Gastrocnemius medialis (tissue), 4 donors: ENCODE data around the gene PTPRT. TPM values are rescaled to one million over a fixed set of nuclear protein-coding genes. Genes with fewer than 3 reads are reported as not detected.

Source experiments
- ATAC-seq, 2 donors: fragments of 150-250 bp; one replicate each; pipeline ENCODE4 v1.9.1; 2016
- DNase-seq, 2 donors: peaks; one replicate each; pipeline ENCODE4 v3.0.0-alpha.2; 2019
- H3K27ac ChIP-seq, 4 donors: fragments of 200-600 bp; sonication (generic); 1 replicate in 1 of 4; 2 replicates in 3 of 4; pipeline ENCODE4 v1.5.1; 2016 to 2018; ENCODE audit warnings: mild to moderate bottlenecking in 2 of 4, moderate library complexity in 1 of 4
- H3K27me3 ChIP-seq, 3 donors: fragments of 200-600 bp; sonication (generic) in 2 of 3; 1 replicate in 1 of 3; 2 replicates in 2 of 3; pipeline versions ENCODE4 v1.5.1 to v1.6.0; 2016 to 2019; ENCODE audit warnings: mild to moderate bottlenecking in 1 of 3, moderate library complexity in 1 of 3
- H3K36me3 ChIP-seq, 2 donors: fragments of 200-600 bp; sonication (generic) in 1 of 2; one replicate each; pipeline ENCODE4 v1.5.1; 2017 to 2018
- H3K4me1 ChIP-seq, 2 donors: fragments of 200-600 bp; sonication (generic) in 1 of 2; one replicate each; pipeline ENCODE4 v1.5.1; 2016 to 2017; ENCODE audit warnings: mild to moderate bottlenecking in 2 of 2
- H3K4me3 ChIP-seq, 4 donors: fragments of 200-600 bp; sonication (generic) in 3 of 4; 1 replicate in 1 of 4; 2 replicates in 3 of 4; pipeline ENCODE4 v1.5.1; 2016 to 2019; ENCODE audit warnings: mild to moderate bottlenecking in 2 of 4
- H3K9me3 ChIP-seq, 3 donors: fragments of 200-600 bp; sonication (generic) in 2 of 3; 1 replicate in 1 of 3; 2 replicates in 2 of 3; pipeline ENCODE4 v1.5.1; 2016 to 2019
- POLR2A ChIP-seq, 2 donors: fragments of 450-650 bp; IDR thresholded peaks; one replicate each; pipeline ENCODE4 v1.6.1; 2017; ENCODE audit warnings: antibody characterized with exemption in 2 of 2, mild to moderate bottlenecking in 2 of 2, moderate library complexity in 2 of 2
- in situ Hi-C, 4 donors: fragments of 200-750 bp; cut with MboI; loops; one replicate each; pipeline versions ENCODE4 v1.15.0 to v1.8.0; 2017; ENCODE audit warnings: low sequenced_read_pairs in 4 of 4
- intact Hi-C: fragments of 100-400 bp; cut with DNase I; formaldehyde crosslinking; loops from one replicate; pipeline ENCODE4 v1.15.1; 2023; ENCODE audit warnings: low total_unique reads
- total RNA-seq, 4 donors: library from RNA; depleted of rRNA; stranded (reverse); fragments of >200 nt; gene quantifications; one replicate each; pipeline versions ENCODE4 v1.1.0 to v1.2.3, GENCODE V29; 2016
- TF ChIP-seq, protein P1 (sequence below), 5 experiments: fragments of 450-650 bp in 3 of 5; fragments of 200-600 bp in 2 of 5; sonication (generic) in 2 of 5; IDR thresholded peaks in 4 of 5; conservative IDR thresholded peaks in 1 of 5; 1 replicate in 4 of 5; 2 replicates in 1 of 5; pipeline ENCODE4 v1.5.1; 2016 to 2019; ENCODE audit warnings: antibody characterized with exemption in 5 of 5, mild to moderate bottlenecking in 3 of 5, moderate library complexity in 3 of 5

PTPRT gene
- total RNA-seq, 4 donors from 2014 or later = not detected

DNA sequence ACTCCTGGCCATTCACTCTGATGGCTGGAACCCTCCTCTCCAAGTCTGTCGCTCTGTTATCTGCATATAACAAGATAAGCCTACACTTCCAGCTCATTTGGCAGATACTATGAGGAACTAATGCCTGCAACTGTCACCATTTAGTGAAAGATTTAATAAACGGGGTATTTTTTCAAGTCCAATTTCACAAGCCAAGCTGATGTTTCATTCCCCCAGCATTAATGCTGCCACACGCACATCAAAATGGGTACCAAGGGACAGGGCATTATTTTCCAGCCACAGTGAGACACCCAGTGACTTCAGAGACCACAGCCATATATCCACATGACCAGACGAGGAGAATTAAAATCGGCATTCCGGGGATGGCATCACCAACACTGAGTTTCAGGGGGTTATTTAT is 175.5 kb downstream of the PTPRT start:
- H3K27me3 ChIP-seq = no peaks in the 10 kb centered on the region
- no peaks in the 10 kb centered on the region for H3K9me3 ChIP-seq
- no peak overlapping the region for H3K4me3 ChIP-seq
- no peak for ATAC-seq
- in situ Hi-C loops = no loop called here
- TF ChIP-seq, protein P1, sequence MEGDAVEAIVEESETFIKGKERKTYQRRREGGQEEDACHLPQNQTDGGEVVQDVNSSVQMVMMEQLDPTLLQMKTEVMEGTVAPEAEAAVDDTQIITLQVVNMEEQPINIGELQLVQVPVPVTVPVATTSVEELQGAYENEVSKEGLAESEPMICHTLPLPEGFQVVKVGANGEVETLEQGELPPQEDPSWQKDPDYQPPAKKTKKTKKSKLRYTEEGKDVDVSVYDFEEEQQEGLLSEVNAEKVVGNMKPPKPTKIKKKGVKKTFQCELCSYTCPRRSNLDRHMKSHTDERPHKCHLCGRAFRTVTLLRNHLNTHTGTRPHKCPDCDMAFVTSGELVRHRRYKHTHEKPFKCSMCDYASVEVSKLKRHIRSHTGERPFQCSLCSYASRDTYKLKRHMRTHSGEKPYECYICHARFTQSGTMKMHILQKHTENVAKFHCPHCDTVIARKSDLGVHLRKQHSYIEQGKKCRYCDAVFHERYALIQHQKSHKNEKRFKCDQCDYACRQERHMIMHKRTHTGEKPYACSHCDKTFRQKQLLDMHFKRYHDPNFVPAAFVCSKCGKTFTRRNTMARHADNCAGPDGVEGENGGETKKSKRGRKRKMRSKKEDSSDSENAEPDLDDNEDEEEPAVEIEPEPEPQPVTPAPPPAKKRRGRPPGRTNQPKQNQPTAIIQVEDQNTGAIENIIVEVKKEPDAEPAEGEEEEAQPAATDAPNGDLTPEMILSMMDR (IDR thresholded peaks at IDR 0.05 in 4 of 5, conservative IDR thresholded peaks at IDR 0.05 in 1 of 5) = no peak
- no peak for TF ChIP-seq POLR2A (IDR thresholded peaks at IDR 0.05)
- no peaks in the 10 kb centered on the region for H3K36me3 ChIP-seq
- no peaks in the 10 kb centered on the region for H3K4me1 ChIP-seq
- H3K27ac ChIP-seq = no peak overlapping the region
- DNase-seq = no peak
- intact Hi-C loops = no loop called here

DNA sequence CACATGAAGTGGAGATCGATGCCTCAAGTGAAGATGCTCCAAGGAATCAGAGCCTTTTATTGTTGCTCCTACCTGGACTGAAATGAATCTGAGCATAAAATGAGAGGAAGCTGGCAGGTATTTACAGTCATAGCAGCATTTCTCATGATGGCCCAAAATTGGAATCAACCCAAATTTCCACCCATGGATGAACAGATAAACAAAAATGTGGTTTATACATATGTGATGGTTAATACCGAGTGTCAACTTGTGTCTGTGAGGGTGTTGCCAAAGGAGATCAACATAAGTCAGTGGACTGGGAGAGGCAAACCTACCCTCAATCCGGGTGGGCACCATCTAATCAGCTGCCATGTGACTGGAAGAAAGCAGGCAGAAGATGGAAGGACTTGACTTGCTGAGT is 178.2 kb downstream of the PTPRT start:
- no peaks in the 10 kb centered on the region for H3K9me3 ChIP-seq

DNA sequence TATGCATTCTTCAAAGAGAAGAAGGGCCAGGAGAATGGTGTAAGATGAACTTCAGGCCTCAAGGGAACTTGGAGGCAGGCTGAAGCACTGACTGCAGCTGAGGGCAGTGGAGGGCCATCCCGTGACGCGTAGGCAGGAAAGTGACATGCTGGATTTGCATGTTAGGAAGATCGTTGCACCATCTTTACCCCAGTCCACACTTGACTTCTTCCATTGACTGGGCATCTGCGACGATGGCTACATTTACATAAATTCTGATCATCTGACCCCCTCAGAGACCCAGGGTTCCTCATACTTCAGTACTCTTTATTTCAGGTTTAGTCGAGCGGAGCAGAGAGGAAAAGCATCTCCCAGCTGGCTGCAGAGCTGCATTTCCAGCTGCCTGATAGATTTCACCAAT is 180.2 kb downstream of the PTPRT start:
- Histone ChIP-seq H3K9me3 (no peaks in the 10 kb centered on the region), H3K4me3 (no peak overlapping the region), H3K27ac (no peak overlapping the region), H3K27me3 (no peaks in the 10 kb centered on the region), H3K4me1 (no peaks in the 10 kb centered on the region), H3K36me3 (no peaks in the 10 kb centered on the region)
- no peak for TF ChIP-seq POLR2A (IDR thresholded peaks at IDR 0.05)
- TF ChIP-seq, protein P1 (IDR thresholded peaks at IDR 0.05 in 4 of 5, conservative IDR thresholded peaks at IDR 0.05 in 1 of 5) = no peak
- in situ Hi-C loops (no loop called here), intact Hi-C loops (no loop called here)
- DNase-seq = no peak
- ATAC-seq = no peak

More for the DNA sequence above, 178.2 kb downstream of the PTPRT start:
- in situ Hi-C loops = no loop called here
- Histone ChIP-seq H3K4me1 (no peaks in the 10 kb centered on the region), H3K4me3 (no peak overlapping the region), H3K36me3 (no peaks in the 10 kb centered on the region), H3K27ac (no peak overlapping the region), H3K27me3 (no peaks in the 10 kb centered on the region)
- TF ChIP-seq, protein P1 (IDR thresholded peaks at IDR 0.05 in 4 of 5, conservative IDR thresholded peaks at IDR 0.05 in 1 of 5) = no peak
- no peak for TF ChIP-seq POLR2A (IDR thresholded peaks at IDR 0.05)
- intact Hi-C loops = no loop called here
- DNase-seq = no peak
- no peak for ATAC-seq

DNA sequence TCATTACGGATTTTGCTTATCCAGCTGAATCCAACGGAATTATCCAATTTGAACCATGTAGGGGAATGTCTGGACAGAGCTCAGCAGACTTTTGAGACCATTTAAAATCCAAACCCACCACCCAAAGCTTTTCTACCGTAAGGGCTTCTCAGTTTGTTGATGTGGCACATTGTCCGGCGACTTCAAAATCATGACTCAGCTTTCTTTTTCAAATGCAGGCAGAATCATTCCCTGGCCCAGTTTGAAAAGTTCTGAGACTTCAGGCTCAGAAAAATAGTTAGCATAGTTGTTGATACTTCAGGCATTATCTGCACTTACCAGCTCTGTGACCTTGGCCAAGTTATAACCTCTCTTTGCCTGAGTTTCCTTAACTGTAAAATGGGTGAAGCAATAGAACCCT is 182.2 kb downstream of the PTPRT start:
- Histone ChIP-seq H3K27me3 (no peaks in the 10 kb centered on the region), H3K36me3 (no peaks in the 10 kb centered on the region), H3K27ac (no peak overlapping the region), H3K9me3 (no peaks in the 10 kb centered on the region), H3K4me3 (no peak overlapping the region), H3K4me1 (no peaks in the 10 kb centered on the region)
- ATAC-seq = no peak
- intact Hi-C loops (no loop called here), in situ Hi-C loops (no loop called here)
- TF ChIP-seq POLR2A (IDR thresholded peaks at IDR 0.05) = no peak
- TF ChIP-seq, protein P1 (IDR thresholded peaks at IDR 0.05 in 4 of 5, conservative IDR thresholded peaks at IDR 0.05 in 1 of 5) = no peak
- no peak for DNase-seq

DNA sequence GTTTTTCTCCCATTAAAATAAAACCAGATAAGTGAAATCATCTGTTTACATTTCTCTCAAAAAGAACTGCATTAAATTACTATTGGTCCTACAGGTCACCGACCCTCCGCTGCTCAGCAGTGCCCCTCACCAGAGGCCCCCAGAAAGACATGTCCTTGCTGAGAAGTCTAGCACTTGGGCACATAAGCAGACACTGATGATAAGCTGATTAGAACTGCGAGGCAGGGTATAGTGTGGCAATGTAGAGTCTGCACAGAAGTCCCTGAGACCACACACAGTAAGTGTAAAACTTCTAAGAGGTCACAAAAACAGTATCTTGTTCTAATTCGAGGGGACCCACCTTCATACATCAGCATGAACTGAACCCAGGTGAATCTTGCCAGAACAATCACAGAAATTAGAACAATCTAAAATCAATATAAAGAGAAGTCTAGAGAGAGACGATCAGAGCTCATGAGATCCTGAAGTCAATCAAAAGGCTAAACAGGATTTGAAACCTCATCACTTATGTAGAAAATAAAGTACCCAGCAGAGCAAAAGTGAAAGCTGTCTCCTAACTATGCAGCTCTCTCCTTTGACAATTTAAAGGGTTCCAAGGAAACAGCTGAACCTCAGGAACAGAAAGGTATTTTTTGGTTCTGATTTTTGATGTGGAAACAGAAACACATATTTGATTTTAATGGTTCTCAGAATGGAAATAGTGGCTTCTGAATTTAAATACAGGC is 182.9 kb downstream of the PTPRT start:
- intact Hi-C loops = no loop called here
- no peak for DNase-seq
- Histone ChIP-seq H3K27ac (no peak overlapping the region), H3K4me1 (no peaks in the 10 kb centered on the region), H3K36me3 (no peaks in the 10 kb centered on the region), H3K9me3 (no peaks in the 10 kb centered on the region), H3K4me3 (no peak overlapping the region), H3K27me3 (no peaks in the 10 kb centered on the region)
- in situ Hi-C loops = no loop called here
- TF ChIP-seq, protein P1 (IDR thresholded peaks at IDR 0.05 in 4 of 5, conservative IDR thresholded peaks at IDR 0.05 in 1 of 5) = no peak
- no peak for TF ChIP-seq POLR2A (IDR thresholded peaks at IDR 0.05)
- no peak for ATAC-seq
